Activated T-helper 1 cell treated with anti-CD3 and anti-CD28 coated beads, Interleukin-12 subunit alpha, Interleukin-12 subunit beta, Interleukin-2, Interleukin-4 antibody, amounts not matched to agents 30 ng/mL and 10 ng/mL and 1 ng/mL, durations not matched to agents 14 hours and 24 hours and 36 hours (primary cell): Measurements from ENCODE around the gene MFRP. TPM values are rescaled to one million over a fixed set of nuclear protein-coding genes. Genes with fewer than 3 reads are reported as not detected.

Experiments
- DNase-seq: peaks from one replicate; pipeline ENCODE4 v3.0.0; 2021; ENCODE audit warnings: low spot score
- H3K27ac Mint-ChIP-seq: one replicate; pipeline ENCODE4 v1.8.0; 2021; ENCODE audit warnings: mild to moderate bottlenecking, mixed read lengths
- H3K27me3 Mint-ChIP-seq: one replicate; pipeline ENCODE4 v1.8.0; 2022; ENCODE audit warnings: mild to moderate bottlenecking, moderate library complexity, mixed read lengths; ENCODE audit not compliant: insufficient read depth
- H3K36me3 Mint-ChIP-seq: one replicate; pipeline ENCODE4 v1.8.0; 2021; ENCODE audit warnings: low read depth, mixed read lengths
- H3K4me1 Mint-ChIP-seq: one replicate; pipeline ENCODE4 v1.8.0; 2021; ENCODE audit warnings: low read depth, mixed read lengths
- H3K4me3 Mint-ChIP-seq: one replicate; pipeline ENCODE4 v1.8.0; 2021; ENCODE audit warnings: mild to moderate bottlenecking, moderate library complexity, mixed read lengths
- H3K9me3 Mint-ChIP-seq: one replicate; pipeline ENCODE4 v1.8.0; 2021; ENCODE audit warnings: mixed read lengths
- intact Hi-C: fragments of 100-400 bp; cut with micrococcal nuclease; formaldehyde crosslinking; loops from one replicate; pipeline ENCODE4 v1.15.1; 2024
- total RNA-seq: library from RNA; stranded (reverse); gene quantifications from 2 replicates; pipeline ENCODE4 v1.2.3, GENCODE V29; 2022

MFRP gene
- total RNA-seq, 1 donor from 2014 or later, result not detected

- Mint-ChIP-seq H3K27ac (no peak overlapping the region), H3K9me3 (no peaks in the 10 kb centered on the region), H3K36me3 (no peaks in the 10 kb centered on the region), H3K27me3 (peaks cover 39% of the 10 kb centered on the region), H3K4me3 (no peak overlapping the region), H3K4me1 (peaks cover 7% of the 10 kb centered on the region)
- no peak for DNase-seq
- intact Hi-C loops, result loop anchor here (10.0 kb wide), 1 partner anchor 355 kb away; the partner anchor contains the start of gene NECTIN1
Observed at GRCh38 chr11:119369132-119369925, 22.8 kb upstream of the MFRP start.

- H3K27ac Mint-ChIP-seq, result no peak overlapping the region
- intact Hi-C loops, result loop anchor here (10.0 kb wide), 1 partner anchor 356 kb away; the partner anchor contains the start of gene NECTIN1
- H3K4me1 Mint-ChIP-seq, result peaks cover 8% of the 10 kb centered on the region
- no peak for DNase-seq
- H3K27me3 Mint-ChIP-seq, result peaks cover 41% of the 10 kb centered on the region
- no peaks in the 10 kb centered on the region for H3K9me3 Mint-ChIP-seq
- H3K36me3 Mint-ChIP-seq, result no peaks in the 10 kb centered on the region
- no peak overlapping the region for H3K4me3 Mint-ChIP-seq
Observed at GRCh38 chr11:119368121-119369034, 21.9 kb upstream of the MFRP start.

GRCh38 chr11:119367661-119368120 lies 21.2 kb upstream of the MFRP start:
- intact Hi-C loops, result loop anchor here (10.0 kb wide), 1 partner anchor 357 kb away; the partner anchor contains the start of gene NECTIN1
- Mint-ChIP-seq H3K27me3 (peaks cover 47% of the 10 kb centered on the region), H3K4me3 (no peak overlapping the region), H3K36me3 (no peaks in the 10 kb centered on the region), H3K9me3 (no peaks in the 10 kb centered on the region), H3K4me1 (peaks cover 8% of the 10 kb centered on the region), H3K27ac (no peak overlapping the region)
- no peak for DNase-seq

GRCh38 chr11:119366690-119367620 lies 20.4 kb upstream of the MFRP start:
- DNase-seq, result no peak
- Mint-ChIP-seq H3K27ac (no peak overlapping the region), H3K4me3 (no peak overlapping the region), H3K4me1 (peaks cover 10% of the 10 kb centered on the region), H3K9me3 (no peaks in the 10 kb centered on the region), H3K36me3 (no peaks in the 10 kb centered on the region), H3K27me3 (peaks cover 54% of the 10 kb centered on the region)
- intact Hi-C loops, result loop anchor here (10.0 kb wide), 1 partner anchor 358 kb away; the partner anchor contains the start of gene NECTIN1

GRCh38 chr11:119365071-119365591 lies 18.6 kb upstream of the MFRP start:
- H3K9me3 Mint-ChIP-seq, result no peaks in the 10 kb centered on the region
- peaks cover 61% of the 10 kb centered on the region for H3K27me3 Mint-ChIP-seq
- H3K27ac Mint-ChIP-seq, result no peak overlapping the region
- no peak for DNase-seq
- H3K4me1 Mint-ChIP-seq, result peaks cover 12% of the 10 kb centered on the region
- H3K4me3 Mint-ChIP-seq, result no peak overlapping the region
- intact Hi-C loops, result loop anchor here (10.0 kb wide), 1 partner anchor 360 kb away; the partner anchor contains the start of gene NECTIN1
- no peaks in the 10 kb centered on the region for H3K36me3 Mint-ChIP-seq

- Mint-ChIP-seq H3K27ac (no peak overlapping the region), H3K4me3 (no peak overlapping the region), H3K4me1 (peaks cover 20% of the 10 kb centered on the region), H3K27me3 (peaks cover 53% of the 10 kb centered on the region), H3K36me3 (no peaks in the 10 kb centered on the region), H3K9me3 (no peaks in the 10 kb centered on the region)
- intact Hi-C loops, result loop anchor here (1.0 to 10.0 kb wide), 2 partner anchors 17 to 361 kb away; partner anchors contain the start of genes NECTIN1 and USP2
- DNase-seq, result peak; percentile 58
Observed at GRCh38 chr11:119363851-119364590, 17.5 kb upstream of the MFRP start.

GRCh38 chr11:119363081-119363850 lies 16.8 kb upstream of the MFRP start:
- H3K36me3 Mint-ChIP-seq, result no peaks in the 10 kb centered on the region
- peaks cover 20% of the 10 kb centered on the region for H3K4me1 Mint-ChIP-seq
- H3K9me3 Mint-ChIP-seq, result no peaks in the 10 kb centered on the region
- H3K27ac Mint-ChIP-seq, result no peak overlapping the region
- DNase-seq, result no peak
- intact Hi-C loops, result loop anchor here (10.0 kb wide), 1 partner anchor 362 kb away; the partner anchor contains the start of gene NECTIN1
- H3K27me3 Mint-ChIP-seq, result peaks cover 56% of the 10 kb centered on the region
- no peak overlapping the region for H3K4me3 Mint-ChIP-seq

GRCh38 chr11:119362741-119363080 lies 16.2 kb upstream of the MFRP start:
- H3K27ac Mint-ChIP-seq, result no peak overlapping the region
- intact Hi-C loops, result loop anchor here (10.0 kb wide), 1 partner anchor 362 kb away; the partner anchor contains the start of gene NECTIN1
- H3K4me1 Mint-ChIP-seq, result peaks cover 20% of the 10 kb centered on the region
- DNase-seq, result no peak
- no peaks in the 10 kb centered on the region for H3K9me3 Mint-ChIP-seq
- no peak overlapping the region for H3K4me3 Mint-ChIP-seq
- H3K27me3 Mint-ChIP-seq, result peaks cover 56% of the 10 kb centered on the region
- no peaks in the 10 kb centered on the region for H3K36me3 Mint-ChIP-seq

- Mint-ChIP-seq H3K36me3 (no peaks in the 10 kb centered on the region), H3K4me3 (no peak overlapping the region), H3K4me1 (peaks cover 20% of the 10 kb centered on the region), H3K9me3 (no peaks in the 10 kb centered on the region), H3K27me3 (peaks cover 59% of the 10 kb centered on the region), H3K27ac (no peak overlapping the region)
- intact Hi-C loops, result loop anchor here (10.0 kb wide), 1 partner anchor 363 kb away; the partner anchor contains the start of gene NECTIN1
- DNase-seq, result no peak
Observed at GRCh38 chr11:119361941-119362725, 15.6 kb upstream of the MFRP start.

- H3K36me3 Mint-ChIP-seq, result no peaks in the 10 kb centered on the region
- H3K27me3 Mint-ChIP-seq, result peaks cover 57% of the 10 kb centered on the region
- no peak overlapping the region for H3K4me3 Mint-ChIP-seq
- peaks cover 25% of the 10 kb centered on the region for H3K4me1 Mint-ChIP-seq
- H3K9me3 Mint-ChIP-seq, result no peaks in the 10 kb centered on the region
- H3K27ac Mint-ChIP-seq, result no peak overlapping the region
- DNase-seq, result no peak
- intact Hi-C loops, result loop anchor here (10.0 kb wide), 1 partner anchor 364 kb away; the partner anchor contains the start of gene NECTIN1
Observed at GRCh38 chr11:119361056-119361787, 14.7 kb upstream of the MFRP start.
